ENCODE measurements around the gene IL10RA. TPM values are rescaled to one million over a fixed set of nuclear protein-coding genes. Genes with fewer than 3 reads are reported as not detected.
A peak's percentile ranks its signal among the peaks of the same experiment; 100 is the strongest.

The IL10RA gene
- total and polyA plus RNA-seq, 4 donors, result 7.9 to 52.5 (median 28.2) TPM

DNA sequence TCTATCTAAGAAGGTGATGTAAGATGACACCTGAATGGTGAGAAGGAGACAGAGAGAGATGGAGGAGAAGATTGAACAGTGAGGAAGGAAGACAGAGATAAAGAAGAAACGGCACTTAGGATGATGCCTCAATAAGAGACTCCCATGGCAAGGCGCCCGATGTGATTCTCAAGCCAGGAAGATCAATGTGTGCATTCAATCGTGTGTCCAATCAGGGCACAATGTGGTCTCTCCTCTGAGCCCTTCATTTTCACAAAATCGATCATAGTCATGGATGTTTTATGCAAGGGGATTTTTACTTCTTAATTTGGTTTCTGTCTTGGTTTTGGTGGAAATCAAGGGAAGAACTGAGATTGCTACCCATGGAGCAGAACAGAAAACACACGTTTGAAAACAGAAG, 37.1 kb upstream of the IL10RA start:
- Histone ChIP-seq H3K36me3 (ENCODE audit: control insufficient read depth in 4 of 4, insufficient read depth in 4 of 4, low read length in 4 of 4) (no peaks in the 10 kb centered on the region), H3K4me3 (no peak overlapping the region), H3K9ac (ENCODE audit: insufficient read depth in 1 of 2, low read length in 2 of 2) (no peak overlapping the region), H3K9me3 (ENCODE audit: control insufficient read depth in 4 of 4, insufficient read depth in 3 of 4, low read length in 3 of 4) (peaks cover 0 to 4% (median 0%) of the 10 kb centered on the region in 4 donors), H3K4me1 (ENCODE audit: control insufficient read depth in 5 of 5, insufficient read depth in 5 of 5, low read length in 5 of 5) (peaks cover 0 to 6% (median 0%) of the 10 kb centered on the region in 5 donors), H3K27me3 (ENCODE audit: control insufficient read depth in 3 of 3, insufficient read depth in 3 of 3, low read length in 2 of 3) (no peaks in the 10 kb centered on the region), H3K27ac (ENCODE audit: low read depth in 1 of 2, low read length in 1 of 2) (no peak overlapping the region)
- TF ChIP-seq CTCF (IDR thresholded peaks at IDR 0.05; ENCODE audit: control extremely low read depth, extremely low read depth), result no peak
- WGBS, 2 donors, result 73 to 86% methylated on average over 6 of the region's 6 CpGs
- DNase-seq (no peak), ATAC-seq (ENCODE audit: insufficient read depth, low FRiP score) (no peak)

GRCh38 chr11:117950301-117950700, 35.9 kb upstream of the IL10RA start:
- 11 to 16% methylated on average over 5 of the region's 5 CpGs for WGBS, 2 donors
- peaks cover 0 to 6% (median 0%) of the 10 kb centered on the region in 5 donors for H3K4me1 ChIP-seq (ENCODE audit: control insufficient read depth in 5 of 5, insufficient read depth in 5 of 5, low read length in 5 of 5)
- no peak overlapping the region for H3K9ac ChIP-seq (ENCODE audit: insufficient read depth in 1 of 2, low read length in 2 of 2)
- no peak overlapping the region for H3K4me3 ChIP-seq
- no peaks in the 10 kb centered on the region for H3K27me3 ChIP-seq (ENCODE audit: control insufficient read depth in 3 of 3, insufficient read depth in 3 of 3, low read length in 2 of 3)
- H3K27ac ChIP-seq (ENCODE audit: low read depth in 1 of 2, low read length in 1 of 2), result no peak overlapping the region
- ATAC-seq (ENCODE audit: insufficient read depth, low FRiP score), result no peak
- H3K36me3 ChIP-seq (ENCODE audit: control insufficient read depth in 4 of 4, insufficient read depth in 4 of 4, low read length in 4 of 4), result no peaks in the 10 kb centered on the region
- H3K9me3 ChIP-seq (ENCODE audit: control insufficient read depth in 4 of 4, insufficient read depth in 3 of 4, low read length in 3 of 4), result no peaks in the 10 kb centered on the region
- no peak for TF ChIP-seq CTCF (IDR thresholded peaks at IDR 0.05; ENCODE audit: control extremely low read depth, extremely low read depth)
- DNase-seq, result peak in 1 of 3 donors; percentile 28

DNA sequence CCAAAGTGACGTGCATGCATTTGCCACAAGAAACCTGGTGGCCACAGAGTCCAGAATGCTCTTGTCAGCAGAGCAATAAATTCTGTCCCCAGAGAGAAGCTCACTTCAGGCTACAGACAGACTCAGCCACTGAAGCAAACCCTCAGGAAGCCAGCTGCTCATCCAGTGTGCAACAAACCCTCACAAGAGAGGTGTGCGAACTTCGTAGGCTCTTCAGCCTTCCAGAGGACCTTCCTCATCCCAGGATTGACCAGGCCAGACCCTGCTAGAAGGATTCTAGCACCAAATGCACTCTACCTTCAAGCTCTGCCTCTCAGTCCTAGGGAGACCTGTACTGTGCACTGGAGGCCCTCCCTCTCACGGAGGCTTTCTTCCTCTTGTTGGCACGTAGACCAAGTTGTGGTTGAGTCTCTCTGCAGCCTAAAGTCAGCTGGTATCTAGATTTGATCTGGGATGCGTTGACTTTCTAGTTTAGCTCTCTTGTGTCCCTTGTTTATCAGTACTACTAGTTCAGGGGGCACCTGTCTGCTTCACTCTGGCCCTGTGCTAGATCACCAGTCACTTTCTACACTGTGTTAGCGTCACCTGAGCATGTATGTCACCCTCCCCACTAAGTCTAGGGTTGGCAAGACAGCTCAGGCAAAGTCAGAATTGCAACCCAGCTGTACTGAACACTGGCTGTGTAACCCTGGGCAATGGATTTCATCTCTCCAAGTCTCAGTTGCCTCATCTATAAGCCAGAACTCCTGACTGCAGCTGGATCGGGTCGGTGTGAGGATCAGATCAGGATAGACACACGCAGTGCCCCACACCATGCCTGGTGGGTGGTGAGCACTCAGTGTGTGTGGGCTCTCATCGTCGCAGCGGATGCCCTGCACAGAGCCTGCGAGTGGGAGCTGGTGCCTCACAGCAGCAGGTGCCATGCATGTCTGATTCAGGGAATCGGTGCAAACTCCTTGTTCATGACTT, 34.9 kb upstream of the IL10RA start:
- H3K4me1 ChIP-seq (ENCODE audit: control insufficient read depth in 5 of 5, insufficient read depth in 5 of 5, low read length in 5 of 5), result peaks cover 0 to 6% (median 0%) of the 10 kb centered on the region in 5 donors
- no peak for TF ChIP-seq CTCF (IDR thresholded peaks at IDR 0.05; ENCODE audit: control extremely low read depth, extremely low read depth)
- WGBS, 2 donors, result 76 to 80% methylated on average over 15 of the region's 15 CpGs

More for the DNA sequence above, 34.9 kb upstream of the IL10RA start:
- Histone ChIP-seq H3K9ac (ENCODE audit: insufficient read depth in 1 of 2, low read length in 2 of 2) (no peak overlapping the region), H3K36me3 (ENCODE audit: control insufficient read depth in 4 of 4, insufficient read depth in 4 of 4, low read length in 4 of 4) (no peaks in the 10 kb centered on the region), H3K27ac (ENCODE audit: low read depth in 1 of 2, low read length in 1 of 2) (peak overlapping the region in 1 of 2 donors; percentile 9), H3K9me3 (ENCODE audit: control insufficient read depth in 4 of 4, insufficient read depth in 3 of 4, low read length in 3 of 4) (no peaks in the 10 kb centered on the region), H3K4me3 (no peak overlapping the region), H3K27me3 (ENCODE audit: control insufficient read depth in 3 of 3, insufficient read depth in 3 of 3, low read length in 2 of 3) (no peaks in the 10 kb centered on the region)
- no peak for DNase-seq
- no peak for ATAC-seq (ENCODE audit: insufficient read depth, low FRiP score)

Measured in lung (tissue), 12 donors.